Osteoblast (primary cell): ENCODE measurements around the gene FOXM1. TPM values are rescaled to one million over a fixed set of nuclear protein-coding genes. Genes with fewer than 3 reads are reported as not detected.
A peak's percentile ranks its signal among the peaks of the same experiment; 100 is the strongest.

Experiments
- DNase-seq: peaks from one replicate; pipeline ENCODE4 v3.0.0; 2011; ENCODE audit warnings: low spot score, mixed read lengths; ENCODE audit not compliant: insufficient read length; ENCODE audit errors: missing footprints
- H2AFZ ChIP-seq: 2 replicates; pipeline ENCODE4 v1.6.0; 2011; ENCODE audit warnings: mild to moderate bottlenecking, low read length
- H3K27ac ChIP-seq: 2 replicates; pipeline ENCODE4 v1.5.1; 2011; ENCODE audit warnings: mild to moderate bottlenecking, low read depth, low read length, moderate library complexity
- H3K27me3 ChIP-seq: 2 replicates; pipeline ENCODE4 v1.6.0; 2012; ENCODE audit warnings: mild to moderate bottlenecking, control low read depth, inconsistent platforms, low read length, moderate library complexity; ENCODE audit not compliant: insufficient read depth
- H3K36me3 ChIP-seq: 2 replicates; pipeline ENCODE4 v1.5.1; 2011; ENCODE audit warnings: mild to moderate bottlenecking, low read length, control low read depth, moderate library complexity; ENCODE audit not compliant: insufficient read depth
- H3K4me1 ChIP-seq: 2 replicates; pipeline ENCODE4 v1.5.1; 2011; ENCODE audit warnings: mild to moderate bottlenecking, low read length, control low read depth, moderate library complexity; ENCODE audit not compliant: insufficient read depth
- H3K4me2 ChIP-seq: 2 replicates; pipeline ENCODE4 v1.6.0; 2011; ENCODE audit warnings: mild to moderate bottlenecking, low read length; ENCODE audit not compliant: insufficient read depth
- H3K4me3 ChIP-seq: fragments of 200-600 bp; sonication (generic); 3 replicates; pipeline ENCODE4 v1.5.1; 2012; ENCODE audit warnings: mild to moderate bottlenecking, low read length, inconsistent platforms; ENCODE audit not compliant: insufficient read depth
- H3K79me2 ChIP-seq: 2 replicates; pipeline ENCODE4 v1.6.0; 2012; ENCODE audit warnings: mild to moderate bottlenecking, low read length, control low read depth, inconsistent platforms; ENCODE audit not compliant: insufficient read depth
- H3K9me3 ChIP-seq: 2 replicates; pipeline ENCODE4 v1.5.1; 2011; ENCODE audit warnings: low read depth, low read length, control low read depth
- H4K20me1 ChIP-seq: 2 replicates; pipeline ENCODE4 v1.6.0; 2012; ENCODE audit warnings: mild to moderate bottlenecking, low read length, control low read depth; ENCODE audit not compliant: insufficient read depth
- CTCF ChIP-seq: IDR thresholded peaks from 2 replicates; pipeline ENCODE4 v1.5.1; 2011; ENCODE audit warnings: mild to moderate bottlenecking, low read depth, low read length, moderate library complexity; ENCODE audit errors: extremely low read depth
- total RNA-seq: library from RNA; depleted of rRNA; stranded (reverse); fragments of >200 nt; gene quantifications from 2 replicates; pipeline ENCODE4 v1.2.3, GENCODE V29; 2012

FOXM1 gene
- total RNA-seq, 1 donor = 3.3 TPM

GRCh38 chr12:2856051-2856450 lies 20.9 kb downstream of the FOXM1 start:
- Histone ChIP-seq H3K36me3 (peaks cover 5% of the 10 kb centered on the region), H3K4me1 (no peaks in the 10 kb centered on the region), H3K4me3 (no peak overlapping the region), H3K9me3 (no peaks in the 10 kb centered on the region), H4K20me1 (no peaks in the 10 kb centered on the region), H3K4me2 (no peak overlapping the region), H3K27me3 (no peaks in the 10 kb centered on the region), H3K27ac (no peak overlapping the region), H2AFZ (no peak overlapping the region), H3K79me2 (no peaks in the 10 kb centered on the region)
- no peak for TF ChIP-seq CTCF
- no peak for DNase-seq

GRCh38 chr12:2855546-2855945 lies 21.4 kb downstream of the FOXM1 start:
- H3K27me3 ChIP-seq = no peaks in the 10 kb centered on the region
- H3K79me2 ChIP-seq = no peaks in the 10 kb centered on the region
- peaks cover 5% of the 10 kb centered on the region for H3K36me3 ChIP-seq
- DNase-seq = no peak
- H3K4me1 ChIP-seq = no peaks in the 10 kb centered on the region
- H2AFZ ChIP-seq = no peak overlapping the region
- no peak overlapping the region for H3K4me3 ChIP-seq
- no peak overlapping the region for H3K27ac ChIP-seq
- H3K9me3 ChIP-seq = no peaks in the 10 kb centered on the region
- H4K20me1 ChIP-seq = no peaks in the 10 kb centered on the region
- H3K4me2 ChIP-seq = no peak overlapping the region
- TF ChIP-seq CTCF = no peak

- Histone ChIP-seq H3K79me2 (no peaks in the 10 kb centered on the region), H3K9me3 (no peaks in the 10 kb centered on the region), H3K4me1 (peaks cover 5% of the 10 kb centered on the region), H3K4me3 (no peak overlapping the region), H3K36me3 (peaks cover 5% of the 10 kb centered on the region), H3K27ac (no peak overlapping the region), H3K27me3 (no peaks in the 10 kb centered on the region), H4K20me1 (no peaks in the 10 kb centered on the region), H2AFZ (no peak overlapping the region), H3K4me2 (no peak overlapping the region)
- DNase-seq = no peak
- TF ChIP-seq CTCF = no peak
Observed at GRCh38 chr12:2854669-2855453, 22.1 kb downstream of the FOXM1 start.

- peaks cover 10% of the 10 kb centered on the region for H3K4me1 ChIP-seq
- H3K27ac ChIP-seq = no peak overlapping the region
- H2AFZ ChIP-seq = no peak overlapping the region
- peak overlapping the region; percentile 12 for H3K4me2 ChIP-seq
- no peak overlapping the region for H3K4me3 ChIP-seq
- H3K27me3 ChIP-seq = no peaks in the 10 kb centered on the region
- H3K36me3 ChIP-seq = no peaks in the 10 kb centered on the region
- H4K20me1 ChIP-seq = no peaks in the 10 kb centered on the region
- no peaks in the 10 kb centered on the region for H3K9me3 ChIP-seq
- DNase-seq = peak; percentile 97
- TF ChIP-seq CTCF = peak; percentile 91
- no peaks in the 10 kb centered on the region for H3K79me2 ChIP-seq
Observed at GRCh38 chr12:2853626-2854025, 23.3 kb downstream of the FOXM1 start.
